K562 (cell line): ENCODE results near the gene BRCA1. TPM values are rescaled to one million over a fixed set of nuclear protein-coding genes. Genes with fewer than 3 reads are reported as not detected.

Source experiments
- CBFA2T3 ChIP-seq: fragments of 450-650 bp; IDR thresholded peaks from 2 replicates; pipeline ENCODE4 v1.6.1; 2017
- CBX1 ChIP-seq: sonication (generic); IDR thresholded peaks from 2 replicates; pipeline ENCODE4 v1.6.1; 2016; ENCODE audit warnings: antibody characterized with exemption, low read depth, mild to moderate bottlenecking
- EP400 ChIP-seq: fragments of 450-650 bp; IDR thresholded peaks from 2 replicates; pipeline ENCODE4 v1.6.1; 2017; ENCODE audit warnings: antibody characterized with exemption, mild to moderate bottlenecking, moderate library complexity
- FOXP4 ChIP-seq: sonication (generic); formaldehyde crosslinking; IDR thresholded peaks from 2 replicates; pipeline ENCODE4 v1.8.0; 2022; ENCODE audit warnings: mild to moderate bottlenecking, missing genetic modification reagents, borderline replicate concordance
- NFATC3 ChIP-seq: fragments of 450-650 bp; IDR thresholded peaks from 2 replicates; pipeline ENCODE4 v1.6.1; 2017; ENCODE audit warnings: mild to moderate bottlenecking
- NR4A1 ChIP-seq, 2 experiments: fragments of 250-450 bp in 1 of 2; fragments of 450-650 bp in 1 of 2; sonication (Bioruptor Pico) in 1 of 2; IDR thresholded peaks; 2 replicates each; pipeline versions ENCODE4 v1.4.0 to v1.6.1; 2016 to 2020; ENCODE audit warnings: mild to moderate bottlenecking in 2 of 2, missing compliant biosample characterization in 1 of 2, missing genetic modification characterization in 1 of 2, moderate library complexity in 1 of 2
- RNF219 ChIP-seq: fragments of 250-450 bp; sonication (Bioruptor Pico); IDR thresholded peaks from 2 replicates; pipeline ENCODE4 v1.5.0; 2022; ENCODE audit warnings: mild to moderate bottlenecking
- SPI1 ChIP-seq: IDR thresholded peaks from 2 replicates; pipeline ENCODE4 v1.6.1; 2011; ENCODE audit warnings: low read depth, low read length, control low read depth, borderline replicate concordance
- polyA plus RNA-seq, 8 experiments: library from polyadenylated mRNA; depleted of rRNA in 4 of 8; stranded (reverse) in 5 of 8; unstranded in 3 of 8; fragments of >200 nt; fragmentation: Nextera tagmentation in 2 of 8; fragmentation: Illumina TruSeq in 1 of 8; extraction: Ambion mirVana in 2 of 8; extraction: Trizol in 1 of 8; gene quantifications; 2 replicates each; pipeline versions ENCODE4 v1.2.1 to v1.2.3, GENCODE V29; 2011 to 2014; ENCODE audit warnings: inconsistent platforms in 1 of 8, missing spikeins in 1 of 8
- total RNA-seq, 7 experiments: library from RNA; depleted of rRNA in 6 of 7; stranded (reverse); fragments of >200 nt in 6 of 7; fragmentation: Illumina TruSeq in 2 of 7; extraction: Trizol in 2 of 7; gene quantifications; 2 replicates each; pipeline versions ENCODE4 v1.2.1 to v1.2.3, GENCODE V29; 2011 to 2021; ENCODE audit warnings: low replicate concordance in 1 of 7
- TF ChIP-seq, protein P1 (sequence below): fragments of 250-450 bp; sonication (Bioruptor Pico); IDR thresholded peaks from 2 replicates; pipeline ENCODE4 v1.4.0; 2020
- TF ChIP-seq, protein P2 (sequence below): sonication (generic); formaldehyde crosslinking; IDR thresholded peaks from 2 replicates; pipeline ENCODE4 v1.5.0; 2020; ENCODE audit warnings: missing genetic modification reagents
- TF ChIP-seq, protein P3 (sequence below): sonication (generic); IDR thresholded peaks from 2 replicates; pipeline ENCODE4 v1.6.1; 2016

The BRCA1 gene
- total and polyA plus RNA-seq, 9 of the 15 experiments (the other 6 are each of a cell fraction or from before 2014, with no cell fraction given), result 25.9 to 95.3 (median 62.3) TPM

- no peak for TF ChIP-seq CBX1
- TF ChIP-seq NR4A1 (CRISPR knock-in tag; IDR thresholded peaks at IDR 0.05), result no peak; the same call in 1 of the 2 replicates
- TF ChIP-seq NR4A1 (tag; IDR thresholded peaks at IDR 0.05), result peak; percentile 63; the same call in 1 of the 2 replicates
- TF ChIP-seq RNF219 (CRISPR knock-in tag), result no peak
- TF ChIP-seq CBFA2T3, result no peak
- TF ChIP-seq, protein P1, sequence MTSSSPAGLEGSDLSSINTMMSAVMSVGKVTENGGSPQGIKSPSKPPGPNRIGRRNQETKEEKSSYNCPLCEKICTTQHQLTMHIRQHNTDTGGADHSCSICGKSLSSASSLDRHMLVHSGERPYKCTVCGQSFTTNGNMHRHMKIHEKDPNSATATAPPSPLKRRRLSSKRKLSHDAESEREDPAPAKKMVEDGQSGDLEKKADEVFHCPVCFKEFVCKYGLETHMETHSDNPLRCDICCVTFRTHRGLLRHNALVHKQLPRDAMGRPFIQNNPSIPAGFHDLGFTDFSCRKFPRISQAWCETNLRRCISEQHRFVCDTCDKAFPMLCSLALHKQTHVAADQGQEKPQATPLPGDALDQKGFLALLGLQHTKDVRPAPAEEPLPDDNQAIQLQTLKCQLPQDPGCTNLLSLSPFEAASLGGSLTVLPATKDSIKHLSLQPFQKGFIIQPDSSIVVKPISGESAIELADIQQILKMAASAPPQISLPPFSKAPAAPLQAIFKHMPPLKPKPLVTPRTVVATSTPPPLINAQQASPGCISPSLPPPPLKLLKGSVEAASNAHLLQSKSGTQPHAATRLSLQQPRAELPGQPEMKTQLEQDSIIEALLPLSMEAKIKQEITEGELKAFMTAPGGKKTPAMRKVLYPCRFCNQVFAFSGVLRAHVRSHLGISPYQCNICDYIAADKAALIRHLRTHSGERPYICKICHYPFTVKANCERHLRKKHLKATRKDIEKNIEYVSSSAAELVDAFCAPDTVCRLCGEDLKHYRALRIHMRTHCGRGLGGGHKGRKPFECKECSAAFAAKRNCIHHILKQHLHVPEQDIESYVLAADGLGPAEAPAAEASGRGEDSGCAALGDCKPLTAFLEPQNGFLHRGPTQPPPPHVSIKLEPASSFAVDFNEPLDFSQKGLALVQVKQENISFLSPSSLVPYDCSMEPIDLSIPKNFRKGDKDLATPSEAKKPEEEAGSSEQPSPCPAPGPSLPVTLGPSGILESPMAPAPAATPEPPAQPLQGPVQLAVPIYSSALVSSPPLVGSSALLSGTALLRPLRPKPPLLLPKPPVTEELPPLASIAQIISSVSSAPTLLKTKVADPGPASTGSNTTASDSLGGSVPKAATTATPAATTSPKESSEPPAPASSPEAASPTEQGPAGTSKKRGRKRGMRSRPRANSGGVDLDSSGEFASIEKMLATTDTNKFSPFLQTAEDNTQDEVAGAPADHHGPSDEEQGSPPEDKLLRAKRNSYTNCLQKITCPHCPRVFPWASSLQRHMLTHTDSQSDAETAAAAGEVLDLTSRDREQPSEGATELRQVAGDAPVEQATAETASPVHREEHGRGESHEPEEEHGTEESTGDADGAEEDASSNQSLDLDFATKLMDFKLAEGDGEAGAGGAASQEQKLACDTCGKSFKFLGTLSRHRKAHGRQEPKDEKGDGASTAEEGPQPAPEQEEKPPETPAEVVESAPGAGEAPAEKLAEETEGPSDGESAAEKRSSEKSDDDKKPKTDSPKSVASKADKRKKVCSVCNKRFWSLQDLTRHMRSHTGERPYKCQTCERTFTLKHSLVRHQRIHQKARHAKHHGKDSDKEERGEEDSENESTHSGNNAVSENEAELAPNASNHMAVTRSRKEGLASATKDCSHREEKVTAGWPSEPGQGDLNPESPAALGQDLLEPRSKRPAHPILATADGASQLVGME (CRISPR knock-in tag), result no peak
- no peak; the same call in 1 of the 2 replicates for TF ChIP-seq NFATC3
- TF ChIP-seq, protein P2, sequence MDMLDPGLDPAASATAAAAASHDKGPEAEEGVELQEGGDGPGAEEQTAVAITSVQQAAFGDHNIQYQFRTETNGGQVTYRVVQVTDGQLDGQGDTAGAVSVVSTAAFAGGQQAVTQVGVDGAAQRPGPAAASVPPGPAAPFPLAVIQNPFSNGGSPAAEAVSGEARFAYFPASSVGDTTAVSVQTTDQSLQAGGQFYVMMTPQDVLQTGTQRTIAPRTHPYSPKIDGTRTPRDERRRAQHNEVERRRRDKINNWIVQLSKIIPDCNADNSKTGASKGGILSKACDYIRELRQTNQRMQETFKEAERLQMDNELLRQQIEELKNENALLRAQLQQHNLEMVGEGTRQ (CRISPR knock-in tag), result no peak
- TF ChIP-seq, protein P3, sequence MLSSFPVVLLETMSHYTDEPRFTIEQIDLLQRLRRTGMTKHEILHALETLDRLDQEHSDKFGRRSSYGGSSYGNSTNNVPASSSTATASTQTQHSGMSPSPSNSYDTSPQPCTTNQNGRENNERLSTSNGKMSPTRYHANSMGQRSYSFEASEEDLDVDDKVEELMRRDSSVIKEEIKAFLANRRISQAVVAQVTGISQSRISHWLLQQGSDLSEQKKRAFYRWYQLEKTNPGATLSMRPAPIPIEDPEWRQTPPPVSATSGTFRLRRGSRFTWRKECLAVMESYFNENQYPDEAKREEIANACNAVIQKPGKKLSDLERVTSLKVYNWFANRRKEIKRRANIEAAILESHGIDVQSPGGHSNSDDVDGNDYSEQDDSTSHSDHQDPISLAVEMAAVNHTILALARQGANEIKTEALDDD, result no peak
- no peak; the same call in 1 of the 2 replicates for TF ChIP-seq FOXP4 (CRISPR knock-in tag)
- TF ChIP-seq SPI1, result no peak; the same call in 1 of the 2 replicates
- peak; percentile 73 for TF ChIP-seq EP400
Measured at GRCh38 chr17:43170140-43170765, 45.1 kb upstream of the BRCA1 start (continued).
